ENCODE results near the gene B4GALT7.
"Not testable (repeated sequence)": the region's sequence is repeated elsewhere in the genome, so short reads cannot be mapped to it uniquely, and the experiment has no call there.

The B4GALT7 gene

GRCh38 chr5:177557041-177557647, 42.8 kb upstream of the B4GALT7 start:
- DNase-seq (ENCODE audit: low read depth): no peak
- TF ChIP-seq, protein P1, sequence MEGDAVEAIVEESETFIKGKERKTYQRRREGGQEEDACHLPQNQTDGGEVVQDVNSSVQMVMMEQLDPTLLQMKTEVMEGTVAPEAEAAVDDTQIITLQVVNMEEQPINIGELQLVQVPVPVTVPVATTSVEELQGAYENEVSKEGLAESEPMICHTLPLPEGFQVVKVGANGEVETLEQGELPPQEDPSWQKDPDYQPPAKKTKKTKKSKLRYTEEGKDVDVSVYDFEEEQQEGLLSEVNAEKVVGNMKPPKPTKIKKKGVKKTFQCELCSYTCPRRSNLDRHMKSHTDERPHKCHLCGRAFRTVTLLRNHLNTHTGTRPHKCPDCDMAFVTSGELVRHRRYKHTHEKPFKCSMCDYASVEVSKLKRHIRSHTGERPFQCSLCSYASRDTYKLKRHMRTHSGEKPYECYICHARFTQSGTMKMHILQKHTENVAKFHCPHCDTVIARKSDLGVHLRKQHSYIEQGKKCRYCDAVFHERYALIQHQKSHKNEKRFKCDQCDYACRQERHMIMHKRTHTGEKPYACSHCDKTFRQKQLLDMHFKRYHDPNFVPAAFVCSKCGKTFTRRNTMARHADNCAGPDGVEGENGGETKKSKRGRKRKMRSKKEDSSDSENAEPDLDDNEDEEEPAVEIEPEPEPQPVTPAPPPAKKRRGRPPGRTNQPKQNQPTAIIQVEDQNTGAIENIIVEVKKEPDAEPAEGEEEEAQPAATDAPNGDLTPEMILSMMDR (conservative IDR thresholded peaks at IDR 0.05; ENCODE audit: low read depth, low read length): no peak

GRCh38 chr5:177557796-177558195, 42.1 kb upstream of the B4GALT7 start:
- TF ChIP-seq, protein P1 (conservative IDR thresholded peaks at IDR 0.05; ENCODE audit: low read depth, low read length): no peak
- H3K4me3 ChIP-seq (ENCODE audit: low read depth, low read length): no peak overlapping the region
- no peak for DNase-seq (ENCODE audit: low read depth)

More at GRCh38 chr5:177557041-177557647, 42.8 kb upstream of the B4GALT7 start:
- H3K4me3 ChIP-seq (ENCODE audit: low read depth, low read length): no peak overlapping the region

GRCh38 chr5:177559446-177559941, 40.4 kb upstream of the B4GALT7 start:
- not testable (repeated sequence) for H3K4me3 ChIP-seq (ENCODE audit: low read depth, low read length)

GRCh38 chr5:177565046-177565445, 34.9 kb upstream of the B4GALT7 start:
- no peak for DNase-seq (ENCODE audit: low read depth)
- H3K4me3 ChIP-seq (ENCODE audit: low read depth, low read length): no peak overlapping the region
- TF ChIP-seq, protein P1 (conservative IDR thresholded peaks at IDR 0.05; ENCODE audit: low read depth, low read length): no peak

More at GRCh38 chr5:177559446-177559941, 40.4 kb upstream of the B4GALT7 start:
- not testable (repeated sequence) for DNase-seq (ENCODE audit: low read depth)

DNA sequence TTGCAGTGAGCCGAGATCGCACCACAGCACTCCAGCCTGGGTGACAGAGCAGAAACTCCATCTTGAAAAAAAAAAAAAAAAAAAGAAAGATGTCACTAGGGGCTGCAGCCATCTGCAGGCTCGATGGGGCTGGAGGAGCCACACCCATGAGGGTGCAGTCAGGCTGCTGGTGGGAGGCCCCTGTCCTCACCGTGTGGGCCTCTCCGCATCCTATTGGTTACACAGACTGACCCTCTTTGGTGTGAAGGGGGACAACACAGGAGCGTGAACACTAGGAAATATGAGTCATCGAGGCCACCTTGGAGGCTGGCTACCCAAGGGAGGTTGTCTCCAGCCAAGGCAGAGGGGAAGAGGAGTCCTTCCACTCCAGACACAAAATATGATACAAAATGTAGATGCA, 31.6 kb upstream of the B4GALT7 start:
- no peak overlapping the region for H3K4me3 ChIP-seq (ENCODE audit: low read depth, low read length)
- DNase-seq (ENCODE audit: low read depth): no peak

GRCh38 chr5:177569894-177570293, 30.0 kb upstream of the B4GALT7 start:
- TF ChIP-seq, protein P1 (conservative IDR thresholded peaks at IDR 0.05; ENCODE audit: low read depth, low read length): no peak
- no peak for DNase-seq (ENCODE audit: low read depth)

More for the DNA sequence above, 31.6 kb upstream of the B4GALT7 start:
- TF ChIP-seq, protein P1 (conservative IDR thresholded peaks at IDR 0.05; ENCODE audit: low read depth, low read length): no peak

DNA sequence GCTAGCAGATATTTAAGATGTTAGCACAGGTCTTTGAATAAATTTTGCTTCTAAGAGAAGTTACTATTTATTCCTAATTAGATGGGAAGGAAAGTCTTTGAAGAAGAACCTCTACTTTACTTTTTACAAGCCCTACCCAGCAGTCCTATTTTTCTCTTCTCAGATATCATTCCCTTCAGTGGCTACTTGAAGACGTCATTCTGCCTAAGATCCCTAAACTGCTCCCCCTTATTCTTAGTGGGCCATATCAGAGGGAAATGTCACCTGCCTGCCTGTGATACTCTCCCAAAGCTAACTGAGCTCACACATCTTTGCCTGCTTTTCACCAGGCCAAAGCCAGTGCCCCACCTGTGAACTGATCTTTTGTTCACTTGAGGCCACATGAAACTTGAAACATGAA, 24.4 kb upstream of the B4GALT7 start:
- DNase-seq (ENCODE audit: low read depth): no peak
- H3K4me3 ChIP-seq (ENCODE audit: low read depth, low read length): no peak overlapping the region
- TF ChIP-seq, protein P1 (conservative IDR thresholded peaks at IDR 0.05; ENCODE audit: low read depth, low read length): no peak

More at GRCh38 chr5:177569894-177570293, 30.0 kb upstream of the B4GALT7 start:
- H3K4me3 ChIP-seq (ENCODE audit: low read depth, low read length): no peak overlapping the region
